Brain pericyte (primary cell): ENCODE data around the gene STEAP1B.

ENCODE experiments used
- DNase-seq: peaks from one replicate; pipeline ENCODE4 v3.0.0-alpha.2; 2012; ENCODE audit warnings: low read depth, low spot score

The STEAP1B gene

DNA sequence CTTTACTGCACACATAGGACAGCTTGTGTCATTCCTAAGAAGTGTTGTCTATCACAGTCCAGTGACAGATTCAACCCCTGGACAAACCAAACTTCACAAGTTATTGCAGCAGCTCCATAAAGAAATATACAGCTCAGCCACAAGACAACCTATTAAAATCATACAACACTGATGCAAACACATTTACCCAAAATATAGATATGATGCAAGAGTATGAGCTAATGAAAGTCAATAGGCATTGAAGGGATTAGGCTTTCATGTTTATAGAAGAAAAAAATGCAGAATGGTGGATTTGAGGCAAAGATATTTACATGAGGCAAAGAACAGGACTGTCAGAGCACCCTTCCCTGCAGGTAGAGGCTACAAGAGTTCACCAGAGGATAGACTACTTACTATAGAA, 128.1 kb downstream of the STEAP1B start:
- no peak for DNase-seq
